ENCODE results near the gene RCHY1. TPM values are rescaled to one million over a fixed set of nuclear protein-coding genes. Genes with fewer than 3 reads are reported as not detected.
"Not testable (repeated sequence)": the region's sequence is repeated elsewhere in the genome, so short reads cannot be mapped to it uniquely, and the experiment has no call there.

Gene RCHY1
- total and polyA plus RNA-seq, 7 experiments from 2014 or later, result 23.0 to 37.8 (median 29.6) TPM

GRCh38 chr4:75525086-75525485 is 10.9 kb upstream of the RCHY1 start:
- Mint-ChIP-seq H3K4me3 (no peak overlapping the region), H3K9me3 (peaks cover 0 to under 1% (median 0%) of the 10 kb centered on the region in 11 donors), H3K4me1 (peaks cover 12 to 35% (median 26%) of the 10 kb centered on the region in 7 donors), H3K27ac (no peak overlapping the region), H3K27me3 (no peaks in the 10 kb centered on the region), H3K36me3 (peaks cover 34 to 84% (median 73%) of the 10 kb centered on the region in 5 donors)
- CTCF ChIA-PET, result no interaction called here
- no peak for DNase-seq
- no peak overlapping the region for H3K27ac ChIP-seq (ENCODE audit: low read depth, low read length)
- no peak overlapping the region for H3K4me3 ChIP-seq (ENCODE audit: low read length)
- no peak for ATAC-seq
- POLR2A ChIA-PET, result interaction anchor here (1.2 kb wide), 1 partner anchor 9 kb away, joined by 3 read pairs; no protein-coding TSS in a partner anchor
- peaks cover 8 to 48% (median 26%) of the 10 kb centered on the region in 3 experiments for H3K36me3 ChIP-seq (ENCODE audit: control insufficient read depth in 2 of 3, insufficient read depth in 3 of 3, low read length in 3 of 3)
- intact Hi-C loops (cut with micrococcal nuclease), result no loop called here
- H3K4me1 ChIP-seq (ENCODE audit: control insufficient read depth in 2 of 2, insufficient read depth in 2 of 2, low read length in 2 of 2), result no peaks in the 10 kb centered on the region
- H3K9me3 ChIP-seq (ENCODE audit: control insufficient read depth in 2 of 3, low read length in 3 of 3), result no peaks in the 10 kb centered on the region
- H3K27me3 ChIP-seq (ENCODE audit: control insufficient read depth in 2 of 2, insufficient read depth in 2 of 2, low read length in 2 of 2), result no peaks in the 10 kb centered on the region

- peaks cover 22 to 75% (median 64%) of the 10 kb centered on the region in 7 donors for H3K4me1 Mint-ChIP-seq
These were observed 5.2 kb upstream of the RCHY1 start for GRCh38 chr4:75519452-75519851.

GRCh38 chr4:75516144-75516543 is 1.9 kb upstream of the RCHY1 start:
- DNase-seq (no peak), ATAC-seq (no peak)
- H3K9me3 Mint-ChIP-seq, result peaks cover 0 to 2% (median 0%) of the 10 kb centered on the region in 11 donors
- POLR2A ChIA-PET, result interaction anchor here (0.6 to 3.6 kb wide), 4 partner anchors 9 to 208 kb away, joined by 3 to 27 read pairs (median 4); partner anchors contain the start of gene USO1
- Histone ChIP-seq H3K9me3 (ENCODE audit: control insufficient read depth in 2 of 3, low read length in 3 of 3) (no peaks in the 10 kb centered on the region), H3K36me3 (ENCODE audit: control insufficient read depth in 2 of 3, insufficient read depth in 3 of 3, low read length in 3 of 3) (peaks cover 0 to 15% (median 5%) of the 10 kb centered on the region in 3 experiments), H3K27me3 (ENCODE audit: control insufficient read depth in 2 of 2, insufficient read depth in 2 of 2, low read length in 2 of 2) (no peaks in the 10 kb centered on the region), H3K4me1 (ENCODE audit: control insufficient read depth in 2 of 2, insufficient read depth in 2 of 2, low read length in 2 of 2) (peaks cover 41 to 43% of the 10 kb centered on the region in 2 donors), H3K4me3 (ENCODE audit: low read length) (no peak overlapping the region), H3K27ac (ENCODE audit: low read depth, low read length) (peak overlapping the region; percentile 98)
- H3K27ac Mint-ChIP-seq, result peak overlapping the region in 6 of 9 donors; percentile 97 to 100 (median 98)
- H3K36me3 Mint-ChIP-seq, result peaks cover 6 to 35% (median 31%) of the 10 kb centered on the region in 5 donors
- CTCF ChIA-PET, result no interaction called here
- peaks cover 25 to 69% (median 58%) of the 10 kb centered on the region in 7 donors for H3K4me1 Mint-ChIP-seq
- no peaks in the 10 kb centered on the region for H3K27me3 Mint-ChIP-seq
- intact Hi-C loops (cut with micrococcal nuclease), result loop anchor here (10.0 kb wide), 2 partner anchors 1071 to 1479 kb away; partner anchors contain the start of gene AREG (in 1 of the 2)
- H3K4me3 Mint-ChIP-seq, result peak overlapping the region in 1 of 10 donors; percentile 97

More at GRCh38 chr4:75519452-75519851, 5.2 kb upstream of the RCHY1 start:
- peak overlapping the region in 3 of 10 donors; percentile 2 to 18 (median 8) for H3K4me3 Mint-ChIP-seq
- Histone ChIP-seq H3K36me3 (ENCODE audit: control insufficient read depth in 2 of 3, insufficient read depth in 3 of 3, low read length in 3 of 3) (peaks cover 6 to 24% (median 11%) of the 10 kb centered on the region in 3 experiments), H3K4me1 (ENCODE audit: control insufficient read depth in 2 of 2, insufficient read depth in 2 of 2, low read length in 2 of 2) (peaks cover 17 to 20% of the 10 kb centered on the region in 2 donors)
- H3K9me3 Mint-ChIP-seq; H3K4me3 ChIP-seq (ENCODE audit: low read length); H3K27me3 ChIP-seq (ENCODE audit: control insufficient read depth in 2 of 2, insufficient read depth in 2 of 2, low read length in 2 of 2); DNase-seq; H3K9me3 ChIP-seq (ENCODE audit: control insufficient read depth in 2 of 3, low read length in 3 of 3); H3K27ac ChIP-seq (ENCODE audit: low read depth, low read length); POLR2A ChIA-PET; H3K27ac Mint-ChIP-seq; ATAC-seq; H3K27me3 Mint-ChIP-seq; CTCF ChIA-PET: not testable (repeated sequence)
- H3K36me3 Mint-ChIP-seq, result peaks cover 15 to 63% (median 51%) of the 10 kb centered on the region in 5 donors
- intact Hi-C loops (cut with micrococcal nuclease), result loop anchor here (10.0 kb wide), 2 partner anchors 1075 to 1475 kb away; partner anchors contain the start of gene AREG (in 1 of the 2)

- H3K27me3 Mint-ChIP-seq, result no peaks in the 10 kb centered on the region
- peaks cover 25 to 61% (median 53%) of the 10 kb centered on the region in 7 donors for H3K4me1 Mint-ChIP-seq
- DNase-seq (peak in 5 of 9 donors; percentile 11 to 27 (median 26)), ATAC-seq (no peak)
- peaks cover 0 to 2% (median 0%) of the 10 kb centered on the region in 11 donors for H3K9me3 Mint-ChIP-seq
- intact Hi-C loops (cut with micrococcal nuclease), result loop anchor here (1.0 to 10.0 kb wide), 15 partner anchors 115 to 1642 kb away; partner anchors contain the start of genes AREG (in 2 of the 2), CCNI (in 2 of the 2), CDKL2 (in 2 of the 2) and G3BP2 (in 2 of the 2)
- H3K27ac Mint-ChIP-seq, result peak overlapping the region in 7 of 9 donors; percentile 96 to 100 (median 98)
- H3K36me3 ChIP-seq (ENCODE audit: control insufficient read depth in 2 of 3, insufficient read depth in 3 of 3, low read length in 3 of 3), result peaks cover 0 to 15% (median 5%) of the 10 kb centered on the region in 3 experiments
- ChIA-PET CTCF (interaction anchor here (0.6 to 1.2 kb wide), 3 partner anchors 16 to 256 kb away, joined by 3 to 5 read pairs (median 3); partner anchors contain the start of gene USO1), POLR2A (interaction anchor here (0.9 to 3.6 kb wide), 13 partner anchors 10 to 1117 kb away, joined by 3 to 27 read pairs (median 5); partner anchors contain the start of genes NAAA and USO1)
- H3K27ac ChIP-seq (ENCODE audit: low read depth, low read length), result peak overlapping the region; percentile 98
- no peaks in the 10 kb centered on the region for H3K9me3 ChIP-seq (ENCODE audit: control insufficient read depth in 2 of 3, low read length in 3 of 3)
- peaks cover 4 to 27% (median 23%) of the 10 kb centered on the region in 5 donors for H3K36me3 Mint-ChIP-seq
- peaks cover 49 to 53% of the 10 kb centered on the region in 2 donors for H3K4me1 ChIP-seq (ENCODE audit: control insufficient read depth in 2 of 2, insufficient read depth in 2 of 2, low read length in 2 of 2)
- peak overlapping the region in 1 of 10 donors; percentile 97 for H3K4me3 Mint-ChIP-seq
- peak overlapping the region; percentile 79 for H3K4me3 ChIP-seq (ENCODE audit: low read length)
- H3K27me3 ChIP-seq (ENCODE audit: control insufficient read depth in 2 of 2, insufficient read depth in 2 of 2, low read length in 2 of 2), result no peaks in the 10 kb centered on the region
These were observed 878 bp upstream of the RCHY1 start for GRCh38 chr4:75514949-75515612.

GRCh38 chr4:75513526-75514130 is 575 bp downstream of the RCHY1 start:
- peak in 1 of 9 donors; percentile 5 for DNase-seq
- ChIA-PET POLR2A (interaction anchor here (1.2 to 3.6 kb wide), 7 partner anchors 8 to 635 kb away, joined by 3 to 27 read pairs (median 8); partner anchors contain the start of gene USO1), CTCF (no interaction called here)
- peak overlapping the region in 7 of 9 donors; percentile 96 to 100 (median 98) for H3K27ac Mint-ChIP-seq
- peaks cover 30 to 63% (median 43%) of the 10 kb centered on the region in 7 donors for H3K4me1 Mint-ChIP-seq
- Histone ChIP-seq H3K36me3 (ENCODE audit: control insufficient read depth in 2 of 3, insufficient read depth in 3 of 3, low read length in 3 of 3) (peaks cover 0 to 10% (median 5%) of the 10 kb centered on the region in 3 experiments), H3K9me3 (ENCODE audit: control insufficient read depth in 2 of 3, low read length in 3 of 3) (no peaks in the 10 kb centered on the region), H3K4me3 (ENCODE audit: low read length) (peak overlapping the region; percentile 79), H3K27me3 (ENCODE audit: control insufficient read depth in 2 of 2, insufficient read depth in 2 of 2, low read length in 2 of 2) (no peaks in the 10 kb centered on the region), H3K4me1 (ENCODE audit: control insufficient read depth in 2 of 2, insufficient read depth in 2 of 2, low read length in 2 of 2) (peaks cover 51 to 60% of the 10 kb centered on the region in 2 donors), H3K27ac (ENCODE audit: low read depth, low read length) (peak overlapping the region; percentile 98)
- no peak for ATAC-seq
- intact Hi-C loops (cut with micrococcal nuclease), result loop anchor here (1.0 to 10.0 kb wide), 15 partner anchors 117 to 1643 kb away; partner anchors contain the start of genes AREG (in 2 of the 2), CCNI (in 2 of the 2), CDKL2 (in 2 of the 2) and G3BP2 (in 2 of the 2)
- H3K36me3 Mint-ChIP-seq, result peaks cover 6 to 24% (median 14%) of the 10 kb centered on the region in 5 donors
- peaks cover 0 to 2% (median 0%) of the 10 kb centered on the region in 11 donors for H3K9me3 Mint-ChIP-seq
- peak overlapping the region in 1 of 10 donors; percentile 97 for H3K4me3 Mint-ChIP-seq
- H3K27me3 Mint-ChIP-seq, result no peaks in the 10 kb centered on the region

Measured in naive thymus-derived CD4-positive, alpha-beta T cell (primary cell).